ENCODE results near the gene ZNF638.

Gene ZNF638

GRCh38 chr2:71340176-71340575 is 8.6 kb downstream of the ZNF638 start:
- Histone ChIP-seq H3K36me3 (ENCODE audit: insufficient read depth, low read length) (peaks cover 69% of the 10 kb centered on the region), H3K9ac (ENCODE audit: low read length) (no peak overlapping the region), H3K79me2 (ENCODE audit: insufficient read depth, low read length) (peaks cover 97% of the 10 kb centered on the region), H3F3A (ENCODE audit: insufficient read depth, low read length) (no peaks in the 10 kb centered on the region), H4K20me1 (ENCODE audit: insufficient read depth, low read length) (0 out of 2 replicates have a peak, but pooled peaks cover 2% of the 10 kb centered on the region), H3K27me3 (ENCODE audit: insufficient read depth, low read length) (no peaks in the 10 kb centered on the region), H3K27ac (ENCODE audit: low read depth, low read length, poor library complexity, severe bottlenecking) (no peak overlapping the region), H3K4me2 (ENCODE audit: low read length) (no peak overlapping the region), H2AFZ (ENCODE audit: low read length) (no peak overlapping the region), H3K9me2 (ENCODE audit: low read depth, low read length) (no peaks in the 10 kb centered on the region), H3K4me1 (ENCODE audit: insufficient read depth, low read length, severe bottlenecking) (no peaks in the 10 kb centered on the region), H3K9me3 (ENCODE audit: low read length) (peaks cover 4% of the 10 kb centered on the region; the same call in 1 of the 2 replicates), H3K4me3 (ENCODE audit: low read depth, low read length, poor library complexity, severe bottlenecking) (no peak overlapping the region)
- TF ChIP-seq EZH2 (IDR thresholded peaks at IDR 0.05; ENCODE audit: borderline replicate concordance, low read length): no peak
- TF ChIP-seq, protein P1, sequence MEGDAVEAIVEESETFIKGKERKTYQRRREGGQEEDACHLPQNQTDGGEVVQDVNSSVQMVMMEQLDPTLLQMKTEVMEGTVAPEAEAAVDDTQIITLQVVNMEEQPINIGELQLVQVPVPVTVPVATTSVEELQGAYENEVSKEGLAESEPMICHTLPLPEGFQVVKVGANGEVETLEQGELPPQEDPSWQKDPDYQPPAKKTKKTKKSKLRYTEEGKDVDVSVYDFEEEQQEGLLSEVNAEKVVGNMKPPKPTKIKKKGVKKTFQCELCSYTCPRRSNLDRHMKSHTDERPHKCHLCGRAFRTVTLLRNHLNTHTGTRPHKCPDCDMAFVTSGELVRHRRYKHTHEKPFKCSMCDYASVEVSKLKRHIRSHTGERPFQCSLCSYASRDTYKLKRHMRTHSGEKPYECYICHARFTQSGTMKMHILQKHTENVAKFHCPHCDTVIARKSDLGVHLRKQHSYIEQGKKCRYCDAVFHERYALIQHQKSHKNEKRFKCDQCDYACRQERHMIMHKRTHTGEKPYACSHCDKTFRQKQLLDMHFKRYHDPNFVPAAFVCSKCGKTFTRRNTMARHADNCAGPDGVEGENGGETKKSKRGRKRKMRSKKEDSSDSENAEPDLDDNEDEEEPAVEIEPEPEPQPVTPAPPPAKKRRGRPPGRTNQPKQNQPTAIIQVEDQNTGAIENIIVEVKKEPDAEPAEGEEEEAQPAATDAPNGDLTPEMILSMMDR (IDR thresholded peaks at IDR 0.05; ENCODE audit: low read length): no peak

GRCh38 chr2:71341645-71342044 is 10.1 kb downstream of the ZNF638 start:
- Histone ChIP-seq H2AFZ (ENCODE audit: low read length) (no peak overlapping the region), H3K36me3 (ENCODE audit: insufficient read depth, low read length) (peaks cover 61% of the 10 kb centered on the region), H3K9me3 (ENCODE audit: low read length) (peaks cover 4% of the 10 kb centered on the region; the same call in 1 of the 2 replicates), H3K79me2 (ENCODE audit: insufficient read depth, low read length) (peaks cover 94% of the 10 kb centered on the region), H3K4me2 (ENCODE audit: low read length) (no peak overlapping the region), H3K9ac (ENCODE audit: low read length) (no peak overlapping the region), H3K4me1 (ENCODE audit: insufficient read depth, low read length, severe bottlenecking) (no peaks in the 10 kb centered on the region), H3K27ac (ENCODE audit: low read depth, low read length, poor library complexity, severe bottlenecking) (no peak overlapping the region), H3K9me2 (ENCODE audit: low read depth, low read length) (no peaks in the 10 kb centered on the region), H4K20me1 (ENCODE audit: insufficient read depth, low read length) (0 out of 2 replicates have a peak, but pooled peaks cover 2% of the 10 kb centered on the region), H3F3A (ENCODE audit: insufficient read depth, low read length) (no peaks in the 10 kb centered on the region), H3K27me3 (ENCODE audit: insufficient read depth, low read length) (no peaks in the 10 kb centered on the region), H3K4me3 (ENCODE audit: low read depth, low read length, poor library complexity, severe bottlenecking) (no peak overlapping the region)
- no peak for TF ChIP-seq EZH2 (IDR thresholded peaks at IDR 0.05; ENCODE audit: borderline replicate concordance, low read length)
- TF ChIP-seq, protein P1 (IDR thresholded peaks at IDR 0.05; ENCODE audit: low read length): no peak

- peaks cover 57% of the 10 kb centered on the region for H3K36me3 ChIP-seq (ENCODE audit: insufficient read depth, low read length)
- peaks cover 5% of the 10 kb centered on the region; the same call in 1 of the 2 replicates for H4K20me1 ChIP-seq (ENCODE audit: insufficient read depth, low read length)
- no peaks in the 10 kb centered on the region for H3K9me3 ChIP-seq (ENCODE audit: low read length)
- H3K27me3 ChIP-seq (ENCODE audit: insufficient read depth, low read length): no peaks in the 10 kb centered on the region
- peaks cover 90% of the 10 kb centered on the region for H3K79me2 ChIP-seq (ENCODE audit: insufficient read depth, low read length)
- H3K9ac ChIP-seq (ENCODE audit: low read length): no peak overlapping the region
- H3K4me3 ChIP-seq (ENCODE audit: low read depth, low read length, poor library complexity, severe bottlenecking): no peak overlapping the region
- H2AFZ ChIP-seq (ENCODE audit: low read length): no peak overlapping the region
- no peaks in the 10 kb centered on the region for H3F3A ChIP-seq (ENCODE audit: insufficient read depth, low read length)
- TF ChIP-seq EZH2 (IDR thresholded peaks at IDR 0.05; ENCODE audit: borderline replicate concordance, low read length): no peak
- TF ChIP-seq, protein P1 (IDR thresholded peaks at IDR 0.05; ENCODE audit: low read length): no peak
- H3K27ac ChIP-seq (ENCODE audit: low read depth, low read length, poor library complexity, severe bottlenecking): no peak overlapping the region
- H3K4me2 ChIP-seq (ENCODE audit: low read length): no peak overlapping the region
- no peaks in the 10 kb centered on the region for H3K4me1 ChIP-seq (ENCODE audit: insufficient read depth, low read length, severe bottlenecking)
- no peaks in the 10 kb centered on the region for H3K9me2 ChIP-seq (ENCODE audit: low read depth, low read length)
These were observed 14.5 kb downstream of the ZNF638 start for GRCh38 chr2:71346065-71346464.

Data from OCI-LY1 (cell line).